Central memory CD8-positive, alpha-beta T cell (primary cell): ENCODE data around the gene DNAH3.
A peak's percentile ranks its signal among the peaks of the same experiment; 100 is the strongest.
"Not testable (repeated sequence)": the region's sequence is repeated elsewhere in the genome, so short reads cannot be mapped to it uniquely, and the experiment has no call there.

ENCODE experiments used
- ATAC-seq: fragments of 150-1000 bp; cut with Tn5 transposase; replicated peaks from 2 replicates; pipeline ENCODE4 v1.10.0; 2022; ENCODE audit warnings: mild to moderate bottlenecking, moderate FRiP score, moderate number of reproducible peaks; ENCODE audit not compliant: poor library complexity, severe bottlenecking; ENCODE audit errors: extremely low read depth
- DNase-seq, 2 donors: peaks; one replicate each; pipeline ENCODE4 v3.0.0; 2021; ENCODE audit warnings: low spot score in 2 of 2
- H3K27ac Mint-ChIP-seq: one replicate; pipeline ENCODE4 v1.8.0; 2022; ENCODE audit warnings: low read depth, mild to moderate bottlenecking, moderate library complexity, mixed read lengths
- H3K27me3 Mint-ChIP-seq: one replicate; pipeline ENCODE4 v1.8.0; 2022; ENCODE audit warnings: mixed read lengths
- H3K36me3 Mint-ChIP-seq: one replicate; pipeline ENCODE4 v1.8.0; 2022; ENCODE audit warnings: mild to moderate bottlenecking, moderate library complexity, mixed read lengths; ENCODE audit not compliant: insufficient read depth
- H3K4me1 Mint-ChIP-seq: one replicate; pipeline ENCODE4 v1.8.0; 2022; ENCODE audit warnings: mixed read lengths
- H3K4me3 Mint-ChIP-seq: one replicate; pipeline ENCODE4 v1.8.0; 2022; ENCODE audit warnings: mild to moderate bottlenecking, moderate library complexity, mixed read lengths
- H3K9me3 Mint-ChIP-seq: one replicate; pipeline ENCODE4 v1.8.0; 2022; ENCODE audit warnings: mixed read lengths

Gene DNAH3

GRCh38 chr16:21097151-21097550 is 53.5 kb downstream of the DNAH3 start:
- ATAC-seq (no peak), DNase-seq (no peak)
- Mint-ChIP-seq H3K4me3 (no peak overlapping the region), H3K27me3 (peaks cover 91% of the 10 kb centered on the region), H3K4me1 (no peaks in the 10 kb centered on the region), H3K9me3 (no peaks in the 10 kb centered on the region), H3K36me3 (no peaks in the 10 kb centered on the region), H3K27ac (no peak overlapping the region)

- not testable (repeated sequence) for ATAC-seq, H3K27ac Mint-ChIP-seq, H3K9me3 Mint-ChIP-seq, H3K4me1 Mint-ChIP-seq, H3K4me3 Mint-ChIP-seq, H3K36me3 Mint-ChIP-seq, DNase-seq
- H3K27me3 Mint-ChIP-seq = peaks cover 93% of the 10 kb centered on the region
Measured at GRCh38 chr16:21094719-21095118, 55.9 kb downstream of the DNAH3 start.

GRCh38 chr16:21092951-21093350 is 57.7 kb downstream of the DNAH3 start:
- Mint-ChIP-seq H3K9me3 (no peaks in the 10 kb centered on the region), H3K4me3 (no peak overlapping the region), H3K27me3 (peaks cover 90% of the 10 kb centered on the region), H3K4me1 (no peaks in the 10 kb centered on the region), H3K27ac (no peak overlapping the region), H3K36me3 (no peaks in the 10 kb centered on the region)
- ATAC-seq (no peak), DNase-seq (no peak)

- no peak overlapping the region for H3K27ac Mint-ChIP-seq
- H3K9me3 Mint-ChIP-seq = no peaks in the 10 kb centered on the region
- DNase-seq (no peak), ATAC-seq (no peak)
- H3K27me3 Mint-ChIP-seq = peaks cover 72% of the 10 kb centered on the region
- no peaks in the 10 kb centered on the region for H3K4me1 Mint-ChIP-seq
- H3K4me3 Mint-ChIP-seq = no peak overlapping the region
- H3K36me3 Mint-ChIP-seq = no peaks in the 10 kb centered on the region
Measured at GRCh38 chr16:21088646-21089538, 61.8 kb downstream of the DNAH3 start.

GRCh38 chr16:21088143-21088542 is 62.5 kb downstream of the DNAH3 start:
- Mint-ChIP-seq H3K4me1 (no peaks in the 10 kb centered on the region), H3K9me3 (no peaks in the 10 kb centered on the region), H3K27me3 (peaks cover 65% of the 10 kb centered on the region), H3K27ac (no peak overlapping the region), H3K36me3 (no peaks in the 10 kb centered on the region), H3K4me3 (no peak overlapping the region)
- ATAC-seq (no peak), DNase-seq (no peak)

- Mint-ChIP-seq H3K36me3 (no peaks in the 10 kb centered on the region), H3K9me3 (no peaks in the 10 kb centered on the region), H3K27me3 (peaks cover 30% of the 10 kb centered on the region), H3K27ac (no peak overlapping the region), H3K4me1 (no peaks in the 10 kb centered on the region), H3K4me3 (no peak overlapping the region)
- DNase-seq (no peak), ATAC-seq (no peak)
Measured at GRCh38 chr16:21084631-21085225, 65.9 kb downstream of the DNAH3 start.

- Mint-ChIP-seq H3K4me1 (no peaks in the 10 kb centered on the region), H3K9me3 (no peaks in the 10 kb centered on the region), H3K36me3 (no peaks in the 10 kb centered on the region), H3K27me3 (peaks cover 21% of the 10 kb centered on the region), H3K27ac (no peak overlapping the region), H3K4me3 (no peak overlapping the region)
- no peak for ATAC-seq
- DNase-seq = peak; percentile 13 to 19
Measured at GRCh38 chr16:21083729-21084268, 66.8 kb downstream of the DNAH3 start.

- Mint-ChIP-seq H3K9me3 (no peaks in the 10 kb centered on the region), H3K4me3 (no peak overlapping the region), H3K4me1 (no peaks in the 10 kb centered on the region), H3K27me3 (peaks cover under 1% of the 10 kb centered on the region), H3K36me3 (no peaks in the 10 kb centered on the region), H3K27ac (no peak overlapping the region)
- ATAC-seq = no peak
- DNase-seq = no peak
Measured at GRCh38 chr16:21081329-21081728, 69.3 kb downstream of the DNAH3 start.

GRCh38 chr16:21078563-21078962 is 72.1 kb downstream of the DNAH3 start:
- ATAC-seq (no peak), DNase-seq (no peak)
- no peak overlapping the region for H3K4me3 Mint-ChIP-seq
- no peaks in the 10 kb centered on the region for H3K27me3 Mint-ChIP-seq
- no peaks in the 10 kb centered on the region for H3K4me1 Mint-ChIP-seq
- H3K36me3 Mint-ChIP-seq = no peaks in the 10 kb centered on the region
- H3K27ac Mint-ChIP-seq = no peak overlapping the region
- no peaks in the 10 kb centered on the region for H3K9me3 Mint-ChIP-seq

GRCh38 chr16:21076186-21076883 is 74.3 kb downstream of the DNAH3 start:
- Mint-ChIP-seq H3K36me3 (no peaks in the 10 kb centered on the region), H3K4me3 (no peak overlapping the region)

GRCh38 chr16:21075252-21075651 is 75.4 kb downstream of the DNAH3 start:
- Mint-ChIP-seq H3K36me3 (no peaks in the 10 kb centered on the region), H3K27me3 (no peaks in the 10 kb centered on the region), H3K4me1 (no peaks in the 10 kb centered on the region), H3K4me3 (no peak overlapping the region), H3K9me3 (no peaks in the 10 kb centered on the region), H3K27ac (no peak overlapping the region)
- ATAC-seq = no peak
- DNase-seq = no peak

More at GRCh38 chr16:21076186-21076883, 74.3 kb downstream of the DNAH3 start:
- Mint-ChIP-seq H3K27me3 (no peaks in the 10 kb centered on the region), H3K4me1 (no peaks in the 10 kb centered on the region), H3K9me3 (no peaks in the 10 kb centered on the region), H3K27ac (no peak overlapping the region)
- no peak for DNase-seq
- no peak for ATAC-seq

- DNase-seq = no peak
- no peak for ATAC-seq
- Mint-ChIP-seq H3K9me3 (no peaks in the 10 kb centered on the region), H3K36me3 (no peaks in the 10 kb centered on the region), H3K27ac (no peak overlapping the region), H3K4me3 (no peak overlapping the region), H3K27me3 (no peaks in the 10 kb centered on the region), H3K4me1 (no peaks in the 10 kb centered on the region)
Measured at GRCh38 chr16:21072976-21073375, 77.7 kb downstream of the DNAH3 start.
